ENCODE results near the gene DAB1.

DAB1 gene

GRCh38 chr1:56967900-56968832 lies 455.7 kb downstream of the DAB1 start:
- peak; percentile 80 for DNase-seq

- no peak for DNase-seq
Observed at GRCh38 chr1:56967355-56967754, 456.5 kb downstream of the DAB1 start.

DNA sequence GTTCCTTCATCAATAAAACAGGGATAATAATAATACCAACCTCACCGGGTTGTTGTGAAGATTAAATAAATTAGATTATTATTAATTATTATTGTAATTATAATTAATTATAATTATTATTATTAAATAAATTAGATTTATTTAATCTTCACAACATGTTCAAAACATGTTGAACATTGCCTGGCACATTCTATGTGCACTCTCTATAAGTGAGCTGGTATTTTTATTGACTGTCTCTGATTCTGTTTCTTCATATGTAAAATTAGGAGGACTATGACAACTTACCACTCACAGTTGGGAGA lies 457.2 kb downstream of the DAB1 start:
- DNase-seq: no peak

DNA sequence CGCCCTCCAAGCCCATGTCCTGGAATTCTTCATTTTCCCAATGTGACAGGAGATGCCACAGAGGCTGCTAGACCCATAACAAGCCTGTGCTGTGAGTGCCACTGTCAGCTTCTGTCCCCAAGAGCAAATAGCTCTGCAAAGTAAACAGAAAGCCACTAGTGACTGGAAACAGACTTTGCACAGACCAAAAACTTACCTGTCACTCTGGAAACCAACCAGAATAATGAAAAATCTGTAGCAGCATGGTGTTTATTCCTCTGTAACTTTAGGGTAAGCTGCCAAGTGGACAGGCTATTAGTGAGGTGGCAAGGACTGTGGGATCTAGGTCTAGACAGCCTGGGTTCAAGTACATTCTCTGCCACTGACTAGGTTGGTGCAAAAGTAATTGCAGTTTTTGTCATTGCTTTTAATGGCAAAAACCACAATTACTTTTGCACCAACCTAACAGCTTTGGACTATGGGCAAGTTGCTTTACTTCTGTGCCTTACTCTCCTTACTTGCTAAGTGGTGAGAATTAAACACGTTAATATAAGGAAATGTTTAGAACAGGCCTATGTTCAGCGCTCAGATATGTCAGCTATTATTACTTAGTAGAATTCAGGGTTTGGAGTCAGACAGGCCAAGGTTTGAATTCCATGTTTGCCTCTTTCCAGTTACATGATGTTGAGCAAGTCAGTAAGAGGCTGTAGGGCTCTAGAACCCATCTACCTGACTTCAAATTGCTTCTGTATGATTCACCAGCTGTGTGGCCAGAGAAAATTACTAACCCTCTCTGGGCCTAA lies 457.8 kb downstream of the DAB1 start, which contains the start of gene C8B:
TSS of gene C8B (minus strand) at position 100 of the 782 bp plus-strand sequence. CDS start at position 33, 67 bp downstream.
- peak; percentile 51 for DNase-seq

DNA sequence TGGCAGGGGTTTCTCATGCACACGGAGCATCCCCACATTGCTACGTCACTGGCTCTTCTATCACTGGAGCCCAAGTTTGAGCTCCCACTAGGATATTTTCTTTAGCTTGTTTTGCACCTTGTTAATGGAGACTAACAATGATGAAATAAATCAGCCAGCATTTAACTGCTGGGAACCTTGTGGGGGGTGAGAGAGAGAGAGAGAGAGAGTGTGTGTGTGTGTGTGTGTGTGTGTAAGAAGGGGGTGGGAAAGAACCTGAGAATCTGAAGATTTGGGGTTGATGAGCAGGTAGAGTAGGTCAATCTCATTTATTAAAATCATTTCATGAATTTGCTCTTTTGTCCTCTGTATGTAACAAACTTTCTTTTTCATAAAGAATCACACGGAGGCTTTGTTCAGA lies 458.7 kb downstream of the DAB1 start:
- DNase-seq: no peak

- DNase-seq: no peak
Observed at GRCh38 chr1:56964349-56965017, 459.4 kb downstream of the DAB1 start.

DNA sequence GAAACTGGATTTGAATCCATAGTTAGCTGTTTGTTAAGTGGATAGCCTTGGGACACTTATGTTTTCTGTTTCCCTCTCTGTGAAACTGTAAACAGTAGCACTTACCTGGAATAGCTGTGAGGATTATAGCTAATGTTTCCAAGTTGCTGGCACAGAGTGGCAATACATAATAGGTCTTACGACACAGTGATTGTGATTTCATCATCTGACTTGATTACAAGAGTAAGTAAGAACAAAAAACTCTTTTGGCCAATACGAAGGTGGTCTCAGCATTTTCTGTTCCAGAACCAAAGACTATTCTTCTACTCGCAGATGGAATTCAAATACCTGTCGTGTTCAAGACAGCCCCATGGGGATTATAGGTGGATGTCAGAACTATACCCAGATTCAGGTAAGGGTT lies 460.2 kb downstream of the DAB1 start:
- no peak for DNase-seq

- no peak for DNase-seq
Observed at GRCh38 chr1:56961426-56961825, 462.4 kb downstream of the DAB1 start.

DNA sequence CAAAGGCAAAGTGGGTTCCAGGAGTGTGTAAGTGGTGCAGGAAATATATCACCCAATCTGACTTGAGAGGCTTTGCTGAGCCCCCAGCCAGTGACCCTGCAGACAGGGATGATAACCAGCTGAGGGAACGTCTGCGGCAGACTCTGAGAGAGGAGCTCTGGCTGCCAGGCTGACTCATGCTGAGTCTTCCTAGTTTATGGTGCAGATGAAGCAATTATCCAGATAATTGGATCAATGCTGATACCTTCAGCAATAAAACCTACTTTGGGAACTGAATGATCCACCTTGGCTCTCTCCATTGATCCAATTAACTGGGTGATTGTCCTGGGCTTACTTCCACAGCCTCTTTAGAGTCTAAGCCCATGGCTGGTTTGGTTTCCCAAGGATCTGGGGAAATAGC lies 465.3 kb downstream of the DAB1 start:
- DNase-seq: no peak

- no peak for DNase-seq
Observed at GRCh38 chr1:56957931-56958330, 465.9 kb downstream of the DAB1 start.

GRCh38 chr1:56954664-56955063 lies 469.2 kb downstream of the DAB1 start:
- DNase-seq: no peak

GRCh38 chr1:56953386-56953785 lies 470.5 kb downstream of the DAB1 start:
- DNase-seq: no peak

DNA sequence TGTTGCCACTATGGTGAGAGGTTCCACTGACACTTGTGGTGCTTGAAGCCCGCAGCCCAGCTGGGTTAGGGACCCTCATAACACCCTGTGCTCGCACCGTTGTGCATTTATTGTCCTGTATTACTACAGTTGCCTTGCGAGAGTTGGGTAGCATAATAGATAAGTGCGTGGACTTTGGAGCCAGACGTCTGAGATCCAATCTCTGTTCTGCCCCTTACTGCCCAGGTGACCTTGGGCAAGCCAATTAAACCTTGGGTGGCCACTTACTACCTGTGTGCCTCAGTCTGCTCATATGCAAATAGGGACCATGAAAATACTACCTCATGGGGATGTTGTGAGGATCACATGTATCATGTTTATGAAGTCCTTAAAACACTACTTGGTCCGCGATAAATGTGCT lies 471.4 kb downstream of the DAB1 start:
- DNase-seq: no peak

- DNase-seq: no peak
Observed at GRCh38 chr1:56948403-56949023, 475.3 kb downstream of the DAB1 start.

All from DMS53 (cell line).